ENCODE measurements around the gene KIF26B.

Gene KIF26B

DNA sequence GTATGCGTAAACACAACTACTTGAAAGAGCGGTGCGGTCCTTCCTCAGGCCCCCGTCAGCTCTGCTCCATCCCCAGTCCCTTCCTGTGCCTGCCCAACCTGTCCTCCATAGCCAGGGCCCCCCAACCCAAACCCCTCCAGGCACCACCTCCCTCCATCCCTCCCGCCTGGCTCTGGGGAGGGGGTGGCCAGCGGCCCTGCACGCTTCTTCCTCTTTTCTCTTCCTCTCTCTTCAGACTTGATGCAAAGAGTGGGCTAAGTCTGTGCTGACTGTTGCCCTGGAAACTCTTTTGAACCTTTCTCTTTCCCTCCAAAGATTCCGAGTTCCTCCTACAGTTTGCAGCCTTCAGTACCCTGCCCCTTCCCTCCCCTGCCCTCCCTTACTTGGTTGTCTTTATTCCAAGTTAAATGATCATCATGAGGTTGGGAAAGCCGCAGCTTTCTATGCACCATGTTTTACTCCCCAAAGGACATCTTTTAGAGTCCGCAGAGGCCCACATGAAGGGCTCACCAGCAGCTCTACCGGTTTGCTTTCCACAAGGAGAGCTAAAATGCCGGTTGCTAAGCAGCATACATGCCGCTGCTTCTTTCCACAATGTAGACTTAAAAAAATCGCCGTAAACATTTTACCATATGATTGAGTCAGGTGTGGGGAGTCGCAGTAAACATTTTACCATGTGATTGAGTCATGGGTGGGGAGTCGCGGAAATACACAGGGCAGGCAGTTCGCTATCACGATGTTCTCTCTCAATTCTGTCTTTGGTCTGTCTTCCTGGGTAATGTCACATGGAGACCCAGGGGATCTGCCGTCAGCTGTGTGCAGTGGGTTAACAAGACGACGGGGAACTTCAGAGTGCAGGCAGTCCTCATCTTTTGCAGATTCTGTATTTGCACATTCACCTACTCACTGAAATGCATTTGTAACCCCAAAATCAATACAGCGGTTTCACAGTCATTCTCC, 525.3 kb downstream of the KIF26B start:
- Histone ChIP-seq H3K36me3 (ENCODE audit: low read length) (no peaks in the 10 kb centered on the region), H2AFZ (ENCODE audit: low read depth, low read length, severe bottlenecking) (no peak overlapping the region), H3K9me2 (replicated peaks; ENCODE audit: insufficient read depth, low read length) (no peaks in the 10 kb centered on the region), H3K27me3 (ENCODE audit: low read length) (no peaks in the 10 kb centered on the region), H3K79me2 (ENCODE audit: insufficient read depth, low read length) (no peaks in the 10 kb centered on the region), H3K9me3 (ENCODE audit: insufficient read depth, low read length) (no peaks in the 10 kb centered on the region), H3K27ac (ENCODE audit: low read depth, low read length) (no peak overlapping the region), H3F3A (ENCODE audit: insufficient read depth) (no peaks in the 10 kb centered on the region), H3K4me2 (ENCODE audit: low read depth, low read length, poor library complexity, severe bottlenecking) (no peak overlapping the region), H3K9ac (ENCODE audit: low read length) (no peak overlapping the region), H3K4me3 (ENCODE audit: insufficient read depth, low read length, poor library complexity, severe bottlenecking) (no peak overlapping the region), H4K20me1 (ENCODE audit: low read depth, low read length) (no peaks in the 10 kb centered on the region)
- no peak for TF ChIP-seq EZH2phosphoT487 (conservative IDR thresholded peaks at IDR 0.05; ENCODE audit: low read length)
- TF ChIP-seq, protein P1, sequence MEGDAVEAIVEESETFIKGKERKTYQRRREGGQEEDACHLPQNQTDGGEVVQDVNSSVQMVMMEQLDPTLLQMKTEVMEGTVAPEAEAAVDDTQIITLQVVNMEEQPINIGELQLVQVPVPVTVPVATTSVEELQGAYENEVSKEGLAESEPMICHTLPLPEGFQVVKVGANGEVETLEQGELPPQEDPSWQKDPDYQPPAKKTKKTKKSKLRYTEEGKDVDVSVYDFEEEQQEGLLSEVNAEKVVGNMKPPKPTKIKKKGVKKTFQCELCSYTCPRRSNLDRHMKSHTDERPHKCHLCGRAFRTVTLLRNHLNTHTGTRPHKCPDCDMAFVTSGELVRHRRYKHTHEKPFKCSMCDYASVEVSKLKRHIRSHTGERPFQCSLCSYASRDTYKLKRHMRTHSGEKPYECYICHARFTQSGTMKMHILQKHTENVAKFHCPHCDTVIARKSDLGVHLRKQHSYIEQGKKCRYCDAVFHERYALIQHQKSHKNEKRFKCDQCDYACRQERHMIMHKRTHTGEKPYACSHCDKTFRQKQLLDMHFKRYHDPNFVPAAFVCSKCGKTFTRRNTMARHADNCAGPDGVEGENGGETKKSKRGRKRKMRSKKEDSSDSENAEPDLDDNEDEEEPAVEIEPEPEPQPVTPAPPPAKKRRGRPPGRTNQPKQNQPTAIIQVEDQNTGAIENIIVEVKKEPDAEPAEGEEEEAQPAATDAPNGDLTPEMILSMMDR (IDR thresholded peaks at IDR 0.05; ENCODE audit: insufficient read depth, low read length, poor library complexity, severe bottlenecking), result no peak

DNA sequence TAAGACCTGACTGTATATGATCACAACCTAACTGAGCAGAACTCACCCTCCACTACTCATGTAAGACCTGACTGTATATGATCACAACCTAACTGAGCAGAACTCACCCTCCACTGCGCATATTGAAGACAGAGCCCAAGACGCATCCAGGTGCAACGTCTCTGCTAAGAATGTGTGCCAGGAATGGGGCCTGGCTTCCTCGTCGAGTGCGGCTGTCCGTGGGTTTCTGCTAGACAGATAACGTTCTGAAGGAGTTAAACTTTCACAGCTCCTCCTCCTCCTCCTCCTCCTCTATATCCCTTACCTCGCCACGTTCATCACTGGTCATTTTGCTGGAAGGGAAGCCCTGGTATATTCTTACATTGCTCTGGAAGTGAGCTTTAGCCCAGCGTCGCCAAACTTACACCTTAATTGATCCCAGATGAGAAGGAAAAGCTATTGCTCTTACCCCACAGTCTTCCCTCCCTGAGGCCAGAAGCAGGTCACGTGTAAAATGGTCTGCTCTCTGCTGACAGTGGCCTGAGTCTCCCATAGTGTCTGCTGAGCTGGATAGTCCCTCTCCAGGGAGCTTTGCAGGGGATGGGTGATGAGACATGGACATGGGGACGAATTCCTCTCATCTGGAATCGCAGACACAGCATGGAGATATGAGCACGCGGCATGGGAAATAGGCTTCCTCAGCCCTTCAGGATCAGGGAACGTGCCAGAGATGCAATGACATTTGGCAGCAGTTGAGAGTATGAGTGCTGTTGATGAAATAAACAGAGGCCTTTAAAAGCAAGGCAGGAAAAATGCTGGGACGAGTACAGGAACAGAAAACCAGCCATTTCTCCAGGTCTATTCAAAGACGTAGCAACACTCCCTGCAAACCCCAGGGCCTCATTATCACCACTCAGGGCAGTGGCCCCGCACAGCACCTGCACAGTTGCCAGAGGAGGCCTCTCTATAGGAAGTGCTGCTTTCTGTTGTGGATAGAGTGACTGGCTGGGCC, 528.1 kb downstream of the KIF26B start:
- Histone ChIP-seq H3K9me2 (replicated peaks; ENCODE audit: insufficient read depth, low read length) (no peaks in the 10 kb centered on the region), H3K9me3 (ENCODE audit: insufficient read depth, low read length) (no peaks in the 10 kb centered on the region), H3K79me2 (ENCODE audit: insufficient read depth, low read length) (no peaks in the 10 kb centered on the region), H3F3A (ENCODE audit: insufficient read depth) (no peaks in the 10 kb centered on the region), H3K27ac (ENCODE audit: low read depth, low read length) (no peak overlapping the region), H4K20me1 (ENCODE audit: low read depth, low read length) (no peaks in the 10 kb centered on the region), H3K36me3 (ENCODE audit: low read length) (no peaks in the 10 kb centered on the region), H3K4me2 (ENCODE audit: low read depth, low read length, poor library complexity, severe bottlenecking) (no peak overlapping the region), H3K4me3 (ENCODE audit: insufficient read depth, low read length, poor library complexity, severe bottlenecking) (no peak overlapping the region), H2AFZ (ENCODE audit: low read depth, low read length, severe bottlenecking) (no peak overlapping the region), H3K9ac (ENCODE audit: low read length) (no peak overlapping the region), H3K27me3 (ENCODE audit: low read length) (no peaks in the 10 kb centered on the region)
- TF ChIP-seq, protein P1 (IDR thresholded peaks at IDR 0.05; ENCODE audit: insufficient read depth, low read length, poor library complexity, severe bottlenecking), result no peak
- no peak for TF ChIP-seq EZH2phosphoT487 (conservative IDR thresholded peaks at IDR 0.05; ENCODE audit: low read length)

DNA sequence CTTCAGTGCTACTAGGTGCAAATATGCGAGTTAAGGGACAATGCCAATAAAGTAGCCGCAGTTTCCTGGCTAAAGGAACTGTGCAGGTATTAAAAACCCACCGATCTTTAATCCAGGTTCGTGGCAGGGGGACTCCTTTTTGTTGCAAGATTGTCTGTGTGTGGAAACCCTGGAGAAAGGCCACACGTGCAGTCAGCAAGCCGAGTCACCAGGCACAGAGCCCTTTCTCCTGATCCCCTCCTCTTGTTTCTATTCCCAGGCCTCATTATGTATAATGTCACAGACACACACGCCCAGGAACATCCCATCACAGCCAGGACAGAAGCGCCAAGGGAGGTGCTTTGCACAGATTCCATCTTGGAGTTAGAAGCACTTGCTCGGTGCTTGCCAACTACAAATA, 528.9 kb downstream of the KIF26B start:
- H3K9me2 ChIP-seq (replicated peaks; ENCODE audit: insufficient read depth, low read length), result no peaks in the 10 kb centered on the region
- H3K27me3 ChIP-seq (ENCODE audit: low read length), result no peaks in the 10 kb centered on the region
- no peaks in the 10 kb centered on the region for H3K9me3 ChIP-seq (ENCODE audit: insufficient read depth, low read length)
- no peak overlapping the region for H2AFZ ChIP-seq (ENCODE audit: low read depth, low read length, severe bottlenecking)
- H3K4me3 ChIP-seq (ENCODE audit: insufficient read depth, low read length, poor library complexity, severe bottlenecking), result no peak overlapping the region
- no peaks in the 10 kb centered on the region for H3K36me3 ChIP-seq (ENCODE audit: low read length)
- H3K27ac ChIP-seq (ENCODE audit: low read depth, low read length), result no peak overlapping the region
- no peak overlapping the region for H3K9ac ChIP-seq (ENCODE audit: low read length)
- no peaks in the 10 kb centered on the region for H4K20me1 ChIP-seq (ENCODE audit: low read depth, low read length)
- no peaks in the 10 kb centered on the region for H3K79me2 ChIP-seq (ENCODE audit: insufficient read depth, low read length)
- no peaks in the 10 kb centered on the region for H3F3A ChIP-seq (ENCODE audit: insufficient read depth)
- no peak overlapping the region for H3K4me2 ChIP-seq (ENCODE audit: low read depth, low read length, poor library complexity, severe bottlenecking)
- TF ChIP-seq, protein P1 (IDR thresholded peaks at IDR 0.05; ENCODE audit: insufficient read depth, low read length, poor library complexity, severe bottlenecking), result no peak
- TF ChIP-seq EZH2phosphoT487 (conservative IDR thresholded peaks at IDR 0.05; ENCODE audit: low read length), result no peak

Data from SU-DHL-6 (cell line).